Measurements from ENCODE around the gene PPM1H. TPM values are rescaled to one million over a fixed set of nuclear protein-coding genes. Genes with fewer than 3 reads are reported as not detected.
A peak's percentile ranks its signal among the peaks of the same experiment; 100 is the strongest.

PPM1H gene
- total RNA-seq, 1 experiment from 2014 or later, result 33.3 TPM

DNA sequence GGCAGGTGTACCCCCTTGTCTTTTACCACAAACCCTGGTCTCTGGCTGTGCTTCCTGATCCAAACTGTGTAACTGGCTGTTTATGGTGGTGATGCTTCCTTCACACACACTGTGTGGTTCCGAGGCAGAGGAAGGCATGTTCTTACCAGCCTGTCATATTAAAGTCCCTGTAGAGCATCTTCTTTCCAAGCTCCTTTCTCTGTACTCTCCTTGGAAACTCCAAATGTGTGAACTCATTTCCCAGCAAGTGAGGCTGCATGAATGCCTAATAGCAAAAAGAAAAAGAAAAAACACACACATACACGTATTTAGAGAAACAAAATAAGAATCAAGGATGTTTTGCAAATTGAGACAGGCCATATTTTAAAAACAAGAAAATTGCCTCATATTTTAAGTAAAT, 214.9 kb downstream of the PPM1H start:
- in situ Hi-C loops (cut with HindIII; ENCODE audit: low pct_unique_long_range_greater_than_20kb, low sequenced_read_pairs), result no loop called here
- no peak for DNase-seq (ENCODE audit: low read depth)

GRCh38 chr12:62718762-62719426, 216.1 kb downstream of the PPM1H start:
- in situ Hi-C loops (cut with HindIII; ENCODE audit: low pct_unique_long_range_greater_than_20kb, low sequenced_read_pairs), result no loop called here
- DNase-seq (ENCODE audit: low read depth), result no peak

- in situ Hi-C loops (cut with HindIII; ENCODE audit: low pct_unique_long_range_greater_than_20kb, low sequenced_read_pairs), result no loop called here
Observed at GRCh38 chr12:62717643-62718042, 217.3 kb downstream of the PPM1H start.

GRCh38 chr12:62716866-62717525, 218.0 kb downstream of the PPM1H start:
- DNase-seq (ENCODE audit: low read depth), result peak; percentile 93
- in situ Hi-C loops (cut with HindIII; ENCODE audit: low pct_unique_long_range_greater_than_20kb, low sequenced_read_pairs), result no loop called here

More at GRCh38 chr12:62717643-62718042, 217.3 kb downstream of the PPM1H start:
- no peak for DNase-seq (ENCODE audit: low read depth)

- in situ Hi-C loops (cut with HindIII; ENCODE audit: low pct_unique_long_range_greater_than_20kb, low sequenced_read_pairs), result no loop called here
- DNase-seq (ENCODE audit: low read depth), result no peak
Observed at GRCh38 chr12:62716037-62716436, 218.9 kb downstream of the PPM1H start.

DNA sequence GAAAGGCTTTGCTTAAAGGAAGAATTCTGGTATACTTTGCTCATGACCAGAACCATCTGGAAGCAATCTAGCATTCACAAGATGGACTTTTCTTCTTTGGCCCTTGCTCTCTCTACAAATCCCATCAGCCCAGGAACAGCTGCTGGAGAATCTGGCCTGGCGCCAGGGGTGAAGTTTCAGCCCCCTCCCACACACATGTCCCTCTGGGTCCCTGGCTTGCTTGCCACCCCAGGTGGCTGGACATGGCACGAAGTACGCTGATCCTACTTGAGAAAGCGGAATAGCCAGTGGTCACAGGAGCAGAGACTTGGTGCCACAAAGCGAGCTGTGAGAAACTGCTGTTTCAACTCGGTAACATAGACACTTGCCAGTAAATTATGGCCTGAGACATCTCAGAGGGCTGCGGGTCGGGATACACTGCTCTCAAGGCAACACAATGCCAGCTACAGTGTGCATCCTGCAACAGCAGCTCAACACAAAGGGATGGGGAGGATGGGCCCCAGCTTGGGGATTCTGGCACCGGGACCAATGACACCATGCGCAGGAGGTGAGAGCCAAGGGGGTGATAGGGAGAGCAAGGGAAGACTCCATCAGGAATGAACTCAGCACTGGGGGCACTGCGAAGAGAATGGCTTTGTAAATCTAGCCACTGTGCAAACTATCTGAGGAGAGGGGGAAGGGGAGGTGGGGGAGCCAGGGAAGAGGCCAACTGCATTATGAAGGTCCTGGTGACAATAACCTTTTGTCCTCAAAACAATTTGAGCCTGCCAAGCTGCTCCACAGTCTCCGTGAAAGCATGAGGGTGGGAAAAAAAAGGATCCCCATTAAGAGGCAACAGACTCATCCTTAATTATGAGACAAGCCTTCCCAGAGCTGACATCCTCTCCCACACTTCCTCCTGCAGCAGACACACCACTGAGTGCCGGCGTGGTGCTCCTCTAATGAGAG, 219.9 kb downstream of the PPM1H start:
- in situ Hi-C loops (cut with HindIII; ENCODE audit: low pct_unique_long_range_greater_than_20kb, low sequenced_read_pairs), result no loop called here
- DNase-seq (ENCODE audit: low read depth), result no peak

GRCh38 chr12:62714181-62714773, 220.7 kb downstream of the PPM1H start:
- DNase-seq (ENCODE audit: low read depth), result no peak
- in situ Hi-C loops (cut with HindIII; ENCODE audit: low pct_unique_long_range_greater_than_20kb, low sequenced_read_pairs), result no loop called here

DNA sequence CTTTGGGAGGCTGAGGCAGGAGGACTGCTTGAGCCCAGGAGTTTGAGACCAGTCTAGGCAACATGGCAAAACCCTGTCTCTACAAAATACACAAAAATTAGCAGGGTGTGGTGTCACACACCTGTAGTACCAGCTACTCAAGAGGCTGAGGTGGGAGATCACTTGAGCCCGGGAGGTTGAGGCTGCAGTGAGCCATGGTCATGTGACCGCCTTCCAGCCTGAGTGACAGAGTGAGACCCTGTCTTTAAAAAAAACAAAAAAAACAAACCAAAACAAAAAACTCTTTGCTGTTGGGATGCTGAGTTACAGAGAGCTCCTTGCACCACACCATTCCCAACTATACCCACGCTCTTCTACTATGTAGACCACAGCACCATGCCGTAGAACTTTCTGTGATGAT, 221.2 kb downstream of the PPM1H start:
- DNase-seq (ENCODE audit: low read depth), result no peak

GRCh38 chr12:62712681-62713573, 222.0 kb downstream of the PPM1H start:
- in situ Hi-C loops (cut with HindIII; ENCODE audit: low pct_unique_long_range_greater_than_20kb, low sequenced_read_pairs), result no loop called here
- DNase-seq (ENCODE audit: low read depth), result no peak

More for the DNA sequence above, 221.2 kb downstream of the PPM1H start:
- in situ Hi-C loops (cut with HindIII; ENCODE audit: low pct_unique_long_range_greater_than_20kb, low sequenced_read_pairs), result no loop called here

DNA sequence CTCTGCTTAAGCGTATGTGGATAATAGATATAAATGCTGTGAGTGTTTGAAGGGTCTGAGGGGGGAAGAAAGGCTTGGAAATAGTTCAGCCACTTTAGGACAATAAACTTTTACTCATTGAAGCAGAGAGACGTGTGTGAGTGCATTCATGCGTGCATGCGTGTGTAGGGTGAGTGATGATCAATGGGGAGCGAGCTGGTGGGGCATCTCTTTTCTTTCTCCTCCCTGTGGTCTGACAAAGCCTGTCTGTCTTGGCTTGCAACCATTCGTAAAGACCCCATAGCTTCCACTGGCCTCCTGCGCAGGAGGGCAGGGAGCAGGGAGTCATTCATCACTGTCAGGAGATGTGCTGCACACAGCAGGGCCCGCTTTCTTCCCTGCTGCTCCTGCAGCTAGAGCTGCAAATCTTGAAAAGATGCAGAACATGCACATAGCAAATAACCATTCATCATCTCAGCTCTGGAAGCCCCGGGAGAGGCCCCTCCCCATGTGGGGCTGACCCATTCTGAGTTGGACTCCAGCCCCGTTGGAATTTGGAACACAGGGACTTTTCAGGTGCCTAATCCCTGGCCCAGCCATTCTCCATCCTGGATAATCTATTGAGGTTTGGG, 223.2 kb downstream of the PPM1H start:
- in situ Hi-C loops (cut with HindIII; ENCODE audit: low pct_unique_long_range_greater_than_20kb, low sequenced_read_pairs), result no loop called here

DNA sequence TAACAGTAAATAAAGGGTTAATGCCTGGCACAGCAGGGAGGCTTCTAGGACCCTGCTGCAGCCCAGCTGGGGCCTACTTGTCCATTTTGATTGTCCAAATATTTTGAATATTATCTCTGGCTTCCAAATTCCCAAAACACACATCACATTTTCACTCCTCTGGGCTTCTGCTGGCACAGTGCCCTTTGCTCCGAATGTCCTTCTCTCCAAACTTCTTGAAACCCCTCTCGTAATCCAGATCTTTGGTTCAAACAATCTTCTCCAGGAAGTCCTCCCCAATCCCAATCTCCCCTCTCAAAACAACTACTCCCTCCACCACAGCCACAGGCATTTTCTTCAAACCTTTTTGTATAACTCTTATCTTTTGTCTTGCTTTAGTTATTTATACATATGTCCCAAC, 225.6 kb downstream of the PPM1H start:
- DNase-seq (ENCODE audit: low read depth), result no peak
- in situ Hi-C loops (cut with HindIII; ENCODE audit: low pct_unique_long_range_greater_than_20kb, low sequenced_read_pairs), result no loop called here

More for the DNA sequence above, 223.2 kb downstream of the PPM1H start:
- peak; percentile 99 for DNase-seq (ENCODE audit: low read depth)

- in situ Hi-C loops (cut with HindIII; ENCODE audit: low pct_unique_long_range_greater_than_20kb, low sequenced_read_pairs), result no loop called here
- no peak for DNase-seq (ENCODE audit: low read depth)
Observed at GRCh38 chr12:62707939-62708338, 227.0 kb downstream of the PPM1H start.

DNA sequence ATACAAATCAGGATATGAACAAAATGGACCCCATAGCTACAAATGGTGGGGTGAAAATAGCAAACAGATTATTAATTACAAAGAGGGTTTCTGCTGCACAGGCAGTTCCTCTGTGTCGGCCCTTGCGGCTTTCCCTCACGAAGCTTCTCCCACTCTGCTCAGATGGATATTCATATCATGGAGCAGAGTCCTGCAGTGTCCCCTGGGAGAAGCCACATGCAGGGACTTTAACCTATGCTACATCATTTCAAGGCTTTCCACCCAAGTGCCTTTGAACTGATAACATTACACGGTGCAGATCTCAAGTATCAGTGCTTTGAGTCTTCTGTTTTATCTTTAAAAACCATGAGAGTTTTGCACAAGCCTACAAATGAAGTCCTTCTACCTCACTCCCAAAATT, 229.1 kb downstream of the PPM1H start:
- DNase-seq (ENCODE audit: low read depth), result no peak
- in situ Hi-C loops (cut with HindIII; ENCODE audit: low pct_unique_long_range_greater_than_20kb, low sequenced_read_pairs), result no loop called here

- in situ Hi-C loops (cut with HindIII; ENCODE audit: low pct_unique_long_range_greater_than_20kb, low sequenced_read_pairs), result no loop called here
- no peak for DNase-seq (ENCODE audit: low read depth)
Observed at GRCh38 chr12:62703011-62703380, 232.0 kb downstream of the PPM1H start.

GRCh38 chr12:62701492-62701891, 233.5 kb downstream of the PPM1H start:
- in situ Hi-C loops (cut with HindIII; ENCODE audit: low pct_unique_long_range_greater_than_20kb, low sequenced_read_pairs), result no loop called here
- no peak for DNase-seq (ENCODE audit: low read depth)

- no peak for DNase-seq (ENCODE audit: low read depth)
- in situ Hi-C loops (cut with HindIII; ENCODE audit: low pct_unique_long_range_greater_than_20kb, low sequenced_read_pairs), result no loop called here
Observed at GRCh38 chr12:62700091-62700880, 234.7 kb downstream of the PPM1H start.

DNA sequence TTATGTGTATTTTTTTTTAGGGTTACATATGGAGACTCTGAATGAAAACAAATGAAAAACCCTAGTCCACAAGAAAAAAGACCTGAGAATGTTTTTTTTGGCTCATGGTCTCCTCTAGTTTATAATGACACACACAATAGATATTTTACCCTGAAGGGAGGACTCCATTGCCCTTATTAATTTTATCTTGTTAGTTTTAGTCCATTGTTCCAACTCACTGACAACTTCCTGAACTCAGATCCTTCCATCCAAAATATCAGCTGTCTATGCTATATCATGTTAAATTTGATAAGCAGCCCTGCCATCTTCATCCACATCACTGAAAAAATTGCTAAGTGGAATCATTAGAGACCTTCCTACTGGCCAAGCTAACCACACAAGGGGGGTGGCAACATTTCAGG, 236.2 kb downstream of the PPM1H start:
- peak; percentile 55 for DNase-seq (ENCODE audit: low read depth)
- in situ Hi-C loops (cut with HindIII; ENCODE audit: low pct_unique_long_range_greater_than_20kb, low sequenced_read_pairs), result no loop called here

Measured in Caki2 (cell line).